Measurements from ENCODE around the gene TRIM67.

The TRIM67 gene

DNA sequence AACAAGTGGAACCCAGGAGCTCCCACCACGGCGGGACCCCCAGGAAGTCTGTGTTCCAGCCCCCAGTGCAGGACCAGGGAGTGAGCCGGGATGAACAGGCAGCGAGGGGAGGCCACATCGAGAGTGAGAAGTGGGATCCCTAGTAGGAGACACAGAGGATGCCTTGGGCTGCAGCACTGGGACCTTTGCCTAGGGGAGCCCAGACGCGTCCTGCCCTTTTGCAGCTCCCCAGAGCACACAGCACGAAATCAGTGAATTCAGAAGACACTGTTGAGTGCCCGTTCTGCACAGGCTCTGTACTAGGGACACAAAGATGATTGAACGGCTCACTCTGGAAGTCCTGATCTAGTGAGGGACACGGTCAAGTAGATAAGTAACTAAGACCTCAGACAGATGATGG, 23.5 kb downstream of the TRIM67 start:
- DNase-seq, result no peak

DNA sequence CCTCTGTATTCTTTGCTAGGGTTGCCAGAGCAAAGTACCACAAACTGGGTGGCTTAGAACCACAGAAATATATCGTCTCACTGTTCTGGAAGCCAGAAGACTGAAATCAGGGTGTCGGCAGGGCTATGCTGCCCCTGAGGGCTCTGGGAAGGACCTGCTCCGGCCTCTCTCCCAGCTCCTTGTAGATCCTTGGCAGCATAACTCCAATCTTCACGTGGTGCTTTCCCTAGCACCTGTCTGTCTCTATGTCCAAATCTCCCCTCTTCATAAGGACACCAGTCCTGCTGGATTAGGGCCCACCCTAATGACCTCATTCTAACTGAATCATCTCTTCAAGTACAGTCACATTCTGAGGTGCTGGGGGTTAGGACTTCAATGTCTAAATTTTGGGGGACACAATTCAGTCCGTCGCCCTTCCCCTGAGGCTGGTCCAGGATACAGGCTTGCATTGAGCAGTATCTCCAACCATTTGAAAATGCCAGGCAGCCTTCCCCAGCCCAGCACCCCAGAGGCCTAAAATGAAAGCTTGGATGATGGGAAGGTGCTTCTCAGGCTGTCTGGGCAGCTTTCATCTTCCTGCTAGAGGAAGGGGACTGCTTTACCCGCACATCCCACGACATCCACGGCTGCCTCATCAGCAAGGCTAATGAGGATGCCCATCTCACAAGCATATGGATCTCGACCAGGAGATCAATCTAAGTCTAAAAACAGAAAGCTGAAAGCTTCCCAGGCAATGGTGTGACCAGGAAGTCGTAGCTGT, 24.7 kb downstream of the TRIM67 start:
- DNase-seq, result no peak

DNA sequence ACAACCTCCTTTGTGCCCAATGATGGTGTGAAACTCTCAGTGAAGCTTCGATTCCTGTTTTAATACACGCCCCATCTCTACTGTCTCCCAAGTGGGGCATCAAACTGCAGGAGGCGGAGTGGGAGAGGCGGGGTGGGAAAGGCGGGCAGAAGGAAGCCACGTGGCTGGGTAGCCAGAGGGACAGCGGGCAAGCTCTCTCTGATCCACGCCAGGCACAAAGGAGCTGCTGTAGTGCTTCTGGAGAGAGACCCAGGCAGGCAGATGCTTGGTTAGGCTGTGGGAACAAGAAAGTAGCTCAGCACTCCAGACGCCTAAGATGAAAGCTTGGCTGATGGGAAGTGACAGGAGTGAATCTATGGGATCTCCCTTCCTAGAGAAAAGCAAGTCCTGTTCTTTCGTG, 25.7 kb downstream of the TRIM67 start:
- no peak for DNase-seq

DNA sequence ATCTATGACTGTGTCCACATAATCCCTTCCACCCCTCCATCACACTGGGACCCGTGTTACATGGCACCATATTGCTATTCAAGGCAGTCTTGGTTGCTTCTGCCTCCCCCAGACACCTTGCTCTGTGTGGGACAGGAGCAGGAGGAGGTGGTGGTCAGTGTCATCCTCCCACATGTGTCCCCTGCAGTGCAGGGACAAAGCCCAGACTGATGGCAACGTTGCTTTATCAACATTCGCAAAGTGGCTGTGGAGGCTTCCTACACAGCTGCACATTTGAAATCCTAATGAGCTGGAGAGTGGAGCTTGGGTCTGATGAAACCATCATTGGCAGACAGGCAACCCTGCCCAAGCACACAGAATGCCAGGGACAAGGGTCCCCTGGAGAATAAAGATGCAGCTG, 26.2 kb downstream of the TRIM67 start:
- DNase-seq, result no peak

DNA sequence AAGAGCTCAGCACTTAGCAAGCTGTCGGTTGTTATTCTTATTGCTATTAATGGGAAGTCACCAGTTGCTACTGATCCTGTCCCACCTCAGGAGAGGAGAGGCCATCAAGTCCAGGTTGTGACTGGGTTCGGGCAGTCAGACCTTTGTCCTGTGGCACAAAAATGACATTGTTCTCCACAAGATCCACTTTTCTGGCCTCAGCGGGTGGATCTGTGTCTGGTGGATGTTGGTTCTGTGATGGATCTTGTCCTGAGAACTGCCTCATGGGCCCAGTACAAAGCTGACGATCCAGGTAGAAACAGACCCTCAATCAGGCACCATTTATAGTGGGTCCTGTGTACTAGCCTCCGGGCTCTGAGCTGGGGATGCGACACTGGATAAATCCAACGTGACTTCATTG, 26.9 kb downstream of the TRIM67 start:
- DNase-seq, result no peak

DNA sequence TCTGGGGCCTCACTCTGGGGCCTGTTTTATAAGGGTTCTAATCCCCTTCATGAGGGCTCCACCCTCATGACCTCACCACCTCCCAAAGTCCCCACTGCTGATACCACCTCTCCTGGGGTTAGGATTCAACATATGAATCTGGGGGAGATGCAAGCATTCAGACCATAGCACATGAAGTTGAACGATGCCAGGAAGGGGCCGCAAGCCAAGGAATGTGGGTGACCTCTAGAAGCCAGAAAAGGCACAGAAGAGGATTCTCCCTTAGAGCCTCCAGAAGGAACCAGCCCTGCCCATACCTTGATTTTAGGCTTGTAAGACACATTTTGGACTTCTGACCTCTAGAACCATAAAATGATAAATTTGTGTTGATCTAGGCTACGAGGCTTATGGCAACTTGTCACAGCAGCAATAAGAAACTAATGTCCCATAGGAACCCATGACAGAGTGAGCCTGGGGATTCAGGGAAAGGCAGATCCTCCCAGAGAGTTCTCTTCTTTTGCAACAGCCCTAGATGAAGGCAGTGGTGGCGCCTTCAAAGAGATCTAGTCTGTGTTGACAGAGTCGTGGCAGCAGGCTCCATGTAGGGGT, 27.9 kb downstream of the TRIM67 start:
- DNase-seq, result no peak

DNA sequence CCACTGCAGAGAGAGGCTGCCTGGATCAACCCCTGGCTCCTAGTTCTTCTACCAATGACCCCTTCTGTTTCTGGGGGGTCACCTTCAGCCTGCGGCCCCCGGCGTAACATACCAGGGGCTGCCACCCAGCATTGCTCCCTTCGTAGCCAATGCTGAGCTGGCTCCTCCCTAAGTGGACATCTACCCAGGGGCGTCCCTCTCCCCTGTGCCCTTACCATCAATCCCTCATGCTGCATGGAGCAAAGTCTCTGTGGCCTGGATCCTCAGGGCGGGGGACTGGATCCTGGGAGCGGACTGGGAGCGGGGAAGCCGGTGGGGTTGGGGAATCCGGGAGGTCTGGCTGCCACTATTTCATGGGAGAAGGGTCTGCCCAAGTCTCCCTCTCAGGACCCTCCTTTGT, 28.6 kb downstream of the TRIM67 start:
- no peak for DNase-seq

DNA sequence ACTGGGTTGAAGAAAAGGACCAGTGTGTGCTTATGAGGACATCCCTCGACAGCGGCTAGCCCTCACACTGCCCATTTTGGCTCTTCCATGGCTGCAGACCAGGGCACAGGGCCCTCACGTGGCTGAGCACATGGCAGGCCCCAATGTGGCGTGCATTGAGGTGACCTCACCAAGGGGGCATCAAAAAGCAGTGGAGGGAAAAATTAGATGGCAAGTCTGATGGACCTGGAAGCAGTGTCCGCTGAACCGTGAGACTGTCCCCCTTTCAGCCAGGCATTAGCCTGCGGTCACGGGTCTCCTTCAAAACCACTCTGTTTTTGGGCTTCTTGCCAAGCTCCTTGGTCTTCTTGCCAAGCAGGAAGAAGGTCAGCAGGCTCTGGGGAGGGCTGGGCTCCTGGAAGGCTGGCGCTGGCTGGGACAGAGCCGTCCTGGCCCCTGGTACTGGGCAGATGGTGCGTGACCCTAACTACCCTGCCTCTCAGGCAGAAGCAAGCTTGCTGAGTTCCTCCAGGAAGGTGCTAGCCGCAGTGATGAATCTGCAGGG, 30.8 kb downstream of the TRIM67 start:
- no peak for DNase-seq

DNA sequence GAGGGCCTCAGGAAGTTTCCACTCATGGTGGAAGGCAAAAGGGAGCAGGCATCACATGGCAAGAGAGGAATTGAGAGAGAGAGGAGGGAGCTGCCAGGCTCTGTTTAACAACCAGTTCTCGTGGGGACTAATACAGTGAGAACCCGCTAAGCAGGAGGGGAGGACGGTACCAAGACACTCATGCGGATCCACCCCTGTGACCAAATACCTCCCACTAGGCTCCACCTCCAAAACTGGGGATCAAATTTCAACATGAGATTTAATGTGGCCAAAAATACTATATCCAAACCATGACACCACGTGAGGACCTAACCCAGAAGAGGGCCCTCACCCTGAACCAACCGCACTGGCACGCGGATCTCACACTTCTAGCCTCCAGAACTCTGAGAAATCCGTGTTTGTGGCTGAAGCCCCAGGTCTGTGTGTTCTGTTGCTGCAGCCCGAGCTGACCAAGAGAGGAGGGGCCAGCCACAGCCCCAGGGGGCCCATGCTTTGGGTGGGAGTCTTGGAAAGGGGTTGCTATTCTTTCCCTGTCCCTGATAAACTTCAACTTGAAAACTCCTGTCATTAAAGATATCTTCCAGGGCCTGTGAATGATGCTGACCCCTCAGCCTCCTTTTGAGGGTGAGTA, 32.0 kb downstream of the TRIM67 start:
- no peak for DNase-seq

DNA sequence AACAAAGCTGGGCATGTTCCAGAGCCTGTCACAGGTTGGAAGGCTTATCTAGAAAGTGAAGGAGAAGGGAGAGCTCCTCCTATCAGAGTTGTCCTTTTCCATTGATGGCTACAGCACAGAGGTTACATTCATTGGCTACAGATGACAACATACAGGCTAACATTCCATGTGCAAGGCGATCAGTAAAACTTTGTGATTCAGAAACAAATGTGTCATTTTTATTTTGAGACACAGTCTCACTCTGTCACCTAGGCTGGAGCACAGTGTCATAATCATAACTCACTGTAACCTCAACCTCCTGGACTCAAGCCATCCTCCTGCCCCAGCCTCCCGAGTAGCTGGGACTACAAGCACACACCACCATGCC, 32.6 kb downstream of the TRIM67 start:
- no peak for DNase-seq

DNA sequence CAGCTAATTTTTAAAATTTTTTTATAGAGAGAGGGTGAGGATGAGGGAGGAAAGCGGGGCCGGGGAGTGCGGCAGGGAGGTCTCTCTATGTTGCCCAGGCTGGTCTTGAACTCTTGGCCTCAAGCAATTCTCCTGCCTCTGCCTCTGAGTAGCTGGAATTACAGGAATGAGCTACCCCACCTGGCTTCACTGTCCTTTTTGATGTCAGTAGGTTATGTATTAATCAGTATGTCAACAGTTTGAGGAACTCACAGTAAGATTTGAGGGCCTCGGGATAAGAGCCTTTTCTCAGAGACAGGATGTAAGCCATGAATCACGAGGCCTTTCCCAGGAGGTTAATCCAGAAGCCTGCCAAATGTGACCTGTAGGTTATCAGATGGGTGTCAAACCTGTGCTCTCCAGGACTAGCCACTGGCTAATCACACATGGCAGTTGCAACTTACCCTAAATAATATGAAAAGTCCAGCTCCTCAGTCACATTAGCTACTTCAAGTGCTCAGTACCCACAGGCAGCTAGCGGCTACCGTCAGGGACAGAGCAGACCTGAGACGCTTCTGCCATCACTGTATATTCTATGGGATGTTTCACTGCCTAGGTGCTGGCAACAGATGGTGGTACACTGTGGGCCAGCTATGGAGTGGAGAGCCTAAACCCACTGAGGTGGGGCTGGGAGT, 33.1 kb downstream of the TRIM67 start:
- no peak for DNase-seq

DNA sequence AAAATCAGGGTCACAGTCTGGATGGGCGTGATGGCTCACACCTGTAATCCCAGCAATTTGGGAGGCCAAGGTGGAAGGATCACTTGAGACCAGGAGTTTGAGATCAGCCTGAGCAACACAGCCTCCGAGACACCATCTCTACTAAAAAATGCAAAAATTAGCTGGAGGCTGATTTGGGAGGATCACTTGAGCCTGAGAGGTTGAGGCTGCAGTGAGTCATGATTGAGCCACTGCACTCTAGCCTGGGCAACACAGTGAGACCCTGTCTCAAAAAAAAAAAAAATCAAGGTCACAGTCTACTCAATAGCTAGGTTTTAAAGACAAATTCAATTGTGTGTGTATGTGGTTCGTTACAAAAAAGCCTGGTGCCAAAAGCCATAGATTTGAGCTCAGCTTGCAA, 34.4 kb downstream of the TRIM67 start:
- DNase-seq, result no peak

DNA sequence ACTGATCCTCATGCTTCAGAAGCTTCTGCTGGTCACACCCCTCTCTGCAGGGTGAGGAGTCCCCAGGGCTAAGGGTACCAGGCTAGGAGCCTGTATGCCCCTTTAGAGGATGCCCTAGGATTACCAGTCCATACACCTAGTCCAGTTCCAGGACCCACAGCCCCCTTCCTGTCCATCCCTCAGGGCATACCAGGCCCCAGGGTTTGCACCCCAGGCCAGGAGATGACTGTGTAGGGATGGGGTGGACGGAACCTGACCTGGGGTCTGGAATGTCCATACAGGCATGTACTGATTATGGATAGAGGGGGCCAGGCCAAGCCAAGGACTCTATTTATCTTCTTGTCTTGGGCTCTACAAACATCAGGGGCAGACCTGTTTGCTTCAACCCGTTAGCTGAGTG, 34.9 kb downstream of the TRIM67 start:
- no peak for DNase-seq

DNA sequence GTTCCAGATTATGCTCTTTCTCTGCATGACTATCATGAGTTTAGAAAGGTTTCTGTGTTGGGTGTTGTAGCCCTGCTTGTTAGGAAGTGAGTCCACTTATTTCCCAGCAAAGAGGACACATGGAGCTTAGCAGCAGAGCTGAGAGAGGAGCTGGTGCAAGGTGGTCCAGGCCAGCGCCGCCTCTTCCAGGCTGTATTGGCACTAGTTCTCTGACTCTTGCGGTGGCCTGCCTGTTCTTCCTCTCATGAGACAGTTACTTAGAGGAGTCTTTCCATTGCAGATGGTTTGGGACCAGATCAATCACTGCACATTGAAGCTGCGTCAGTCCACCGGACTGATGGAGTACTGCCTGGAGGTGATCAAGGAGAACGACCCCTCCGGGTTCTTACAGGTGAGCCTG, 38.0 kb downstream of the TRIM67 start:
- DNase-seq, result no peak

DNA sequence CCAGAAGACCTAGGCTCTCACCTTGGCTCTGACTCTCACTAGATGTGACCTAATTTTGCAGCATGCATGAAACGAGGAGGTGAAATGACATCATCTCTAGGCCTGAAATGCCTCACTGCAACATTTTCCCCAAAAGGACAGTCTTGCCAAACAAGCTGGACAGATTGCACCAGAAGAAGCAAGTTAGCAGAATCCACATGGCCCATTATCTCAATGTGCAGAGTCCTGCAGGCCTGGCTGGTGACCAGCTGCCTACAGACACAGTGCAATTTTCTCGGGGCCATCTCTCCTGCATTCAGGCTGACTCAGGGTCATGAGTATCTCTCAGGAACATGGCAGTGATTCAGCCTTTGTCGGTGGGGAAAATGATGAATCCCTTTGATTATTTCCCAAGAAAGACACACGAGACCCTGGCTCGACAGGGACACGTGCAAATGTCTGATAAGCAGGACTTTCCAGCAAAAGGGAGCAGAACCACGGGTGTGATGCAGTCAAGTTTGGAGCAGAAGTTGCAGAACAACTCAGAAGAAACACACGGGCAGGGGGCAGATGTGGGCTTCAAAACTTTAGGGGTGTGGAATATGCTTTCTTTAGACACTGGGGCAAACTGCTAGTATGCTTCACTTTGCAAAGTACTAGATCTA, 38.7 kb downstream of the TRIM67 start:
- DNase-seq, result no peak

DNA sequence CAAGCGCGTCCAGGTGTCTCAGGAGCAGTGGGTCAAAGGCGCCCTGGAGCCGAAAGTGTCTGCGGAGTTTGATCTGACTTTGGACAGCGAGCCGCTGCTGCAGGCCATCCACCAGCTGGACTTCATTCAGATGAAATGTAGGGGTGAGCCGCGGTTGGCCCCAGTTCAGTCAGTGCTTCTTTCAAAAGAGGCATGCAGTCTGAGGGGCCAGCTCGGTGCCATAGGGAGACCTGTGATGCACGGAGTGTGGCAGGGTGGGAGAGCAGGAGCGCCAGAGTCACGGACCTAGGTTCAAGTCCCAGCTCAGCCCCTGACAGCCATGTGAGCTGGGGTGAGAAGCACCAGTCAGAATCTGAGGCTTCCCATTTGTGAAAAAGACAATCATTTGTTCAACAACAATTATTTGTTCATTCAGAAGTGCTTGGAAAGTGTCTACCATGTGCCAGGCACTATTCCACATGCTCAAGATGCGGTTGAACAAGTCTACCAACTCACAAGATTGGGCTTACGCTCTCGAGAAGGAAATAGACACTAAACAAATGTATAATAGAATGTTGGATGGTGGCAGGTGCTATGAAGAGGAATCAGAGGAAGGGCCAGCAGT, 39.6 kb downstream of the TRIM67 start:
- DNase-seq, result no peak

DNA sequence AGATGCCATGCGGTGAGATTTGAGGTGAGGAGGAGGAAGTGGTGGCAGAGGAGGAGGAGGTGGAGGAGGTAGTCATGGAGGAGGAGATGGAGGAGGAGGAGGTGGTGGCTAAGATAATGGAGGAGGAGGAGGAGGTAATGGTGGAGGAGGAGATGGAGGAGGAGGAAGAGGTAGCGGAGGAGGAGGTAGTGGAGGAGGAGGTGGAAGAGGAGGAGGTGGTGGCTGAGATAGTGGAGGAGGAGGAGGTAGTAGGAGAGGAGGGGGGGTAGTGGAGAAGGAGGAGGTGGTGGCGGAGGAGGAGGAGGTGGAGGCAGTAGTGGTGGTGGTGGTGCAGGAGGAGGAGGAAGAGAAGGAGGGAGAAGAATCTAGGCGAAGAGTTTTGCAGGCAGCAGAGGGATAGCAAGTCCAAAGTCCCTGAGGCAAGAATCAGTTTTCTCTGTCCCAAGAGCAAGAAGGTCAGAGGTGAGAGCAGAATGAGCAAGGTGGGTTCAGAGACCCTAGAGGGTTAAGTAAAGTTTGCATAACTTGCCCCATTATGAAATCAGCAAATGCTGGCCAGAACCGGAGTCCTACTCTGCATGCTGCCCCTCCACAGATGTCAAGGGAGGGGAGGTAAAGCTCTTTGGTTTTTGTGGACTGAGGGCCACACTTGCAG, 40.2 kb downstream of the TRIM67 start:
- DNase-seq, result no peak

DNA sequence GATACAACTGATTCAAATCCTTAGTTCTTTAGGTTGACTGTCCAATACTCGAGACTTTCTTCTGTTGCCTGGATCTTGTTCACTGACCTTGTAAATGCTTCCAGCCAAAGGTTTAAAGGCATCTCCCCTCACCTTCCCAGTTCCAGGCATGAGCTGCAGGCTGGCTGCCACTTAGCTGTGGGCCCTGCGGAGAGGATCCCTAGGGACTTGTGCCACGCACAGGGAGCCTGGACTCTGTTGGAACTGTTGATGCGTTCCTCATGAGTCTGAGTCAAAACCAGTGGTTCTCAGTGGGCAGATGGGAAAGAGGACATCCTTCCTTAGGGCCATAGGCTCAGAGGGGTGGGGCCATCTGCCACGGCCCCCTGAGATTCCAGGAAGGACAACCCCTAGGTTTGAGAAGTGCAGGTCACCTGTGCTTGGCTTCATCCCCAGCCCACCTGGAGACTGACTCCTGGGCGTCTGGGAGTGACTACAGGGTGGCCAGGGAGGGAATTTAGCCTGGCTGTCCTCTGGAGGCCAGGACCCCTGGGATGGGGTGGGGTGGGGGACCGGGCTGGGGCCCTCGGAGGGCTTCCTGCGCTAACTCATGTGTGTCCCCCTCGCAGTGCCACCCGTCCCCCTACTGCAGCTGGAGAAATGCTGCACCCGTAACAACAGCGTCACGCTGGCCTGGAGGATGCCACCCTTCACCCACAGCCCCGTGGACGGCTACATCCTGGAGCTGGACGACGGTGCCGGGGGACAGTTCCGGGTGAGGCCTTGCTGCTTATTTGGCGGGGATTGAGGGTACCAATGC, 41.6 kb downstream of the TRIM67 start:
- DNase-seq, result no peak

DNA sequence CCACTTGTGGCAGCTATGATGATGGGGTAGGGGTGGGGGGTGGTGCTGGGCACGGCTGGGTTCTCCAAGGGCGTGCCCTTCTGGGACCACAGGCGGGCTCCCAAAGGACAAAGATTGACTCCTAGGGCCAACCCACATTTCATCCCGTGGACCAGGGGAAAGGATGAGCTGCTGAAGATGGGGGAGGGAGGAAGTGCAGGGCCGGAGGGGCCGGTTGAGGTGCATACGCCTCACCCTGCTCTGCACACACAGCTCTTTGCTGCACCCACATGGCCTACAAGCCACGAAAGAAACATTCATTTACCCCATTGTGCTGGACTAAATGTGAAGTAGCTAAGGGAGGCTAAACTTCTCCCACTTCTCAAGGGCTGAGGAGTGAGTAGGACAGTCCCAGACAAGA, 45.0 kb downstream of the TRIM67 start:
- DNase-seq, result no peak

DNA sequence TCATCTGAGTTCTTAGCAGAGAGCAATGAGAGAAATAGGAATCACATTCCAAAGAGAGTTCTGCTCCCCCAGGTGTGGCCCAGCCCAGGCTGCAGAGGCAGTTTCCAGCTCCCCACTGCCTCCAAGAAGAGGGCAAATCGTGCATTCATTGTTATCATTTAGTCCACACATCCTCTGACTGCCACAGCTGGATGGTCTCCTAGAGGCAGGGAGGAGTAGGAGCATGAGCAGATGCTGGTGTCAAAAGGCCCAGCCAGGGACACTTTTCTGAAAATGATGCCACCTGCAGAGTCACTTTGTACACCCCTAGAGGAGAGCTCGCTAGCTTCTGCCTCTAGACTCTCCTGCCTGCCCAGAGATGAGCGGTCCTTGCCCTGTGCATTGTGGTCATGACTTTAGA, 45.6 kb downstream of the TRIM67 start:
- DNase-seq, result no peak

DNA sequence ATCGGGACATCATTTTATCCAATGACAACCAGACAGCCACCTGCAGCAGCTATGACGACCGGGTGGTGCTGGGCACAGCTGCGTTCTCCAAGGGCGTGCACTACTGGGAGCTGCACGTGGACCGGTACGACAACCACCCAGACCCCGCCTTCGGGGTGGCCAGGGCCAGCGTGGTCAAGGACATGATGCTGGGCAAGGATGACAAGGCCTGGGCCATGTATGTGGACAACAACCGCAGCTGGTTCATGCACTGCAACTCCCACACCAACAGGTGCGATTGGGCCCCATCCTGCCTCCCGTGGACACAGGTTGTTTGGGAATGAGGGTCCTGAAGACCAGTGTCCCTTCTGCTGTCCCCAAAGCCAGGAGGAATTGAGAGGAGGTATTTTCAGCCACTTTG, 47.1 kb downstream of the TRIM67 start:
- no peak for DNase-seq

Measured in NCI-H1436 treated with DMSO at 0.1 percent for 48 hours (cell line).